IMR-90 (cell line): Measurements from ENCODE around the gene PPFIA2. TPM values are rescaled to one million over a fixed set of nuclear protein-coding genes. Genes with fewer than 3 reads are reported as not detected.

ENCODE experiments used
- ATAC-seq: fragments of 200-7000 bp; cut with Tn5 transposase; 2 replicates; pipeline ENCODE4 v1.9.1; 2020; ENCODE audit warnings: low read depth, mild to moderate bottlenecking, moderate library complexity
- BruUV-seq: library from RNA; stranded (reverse); fragments of 400-500 nt; replicated peaks from 2 replicates; lab custom pipeline; 2021; lab: Mats Ljungman, UMichigan
- CTCF ChIA-PET: fragments of 300-600 bp; formaldehyde crosslinking; extraction: SDS; loops from one replicate; lab custom pipeline; 2021; ENCODE audit warnings: antibody characterized with exemption; lab: Yijun Ruan, JAX
- POLR2A ChIA-PET: fragments of 300-600 bp; sonication (Branson Sonifier 250); formaldehyde crosslinking; loops from one replicate; lab custom pipeline; 2022; ENCODE audit warnings: antibody characterized with exemption; ENCODE audit not compliant: unreplicated experiment; lab: Charles Lee
- DNase-seq: peaks from one replicate; pipeline ENCODE4 v3.0.0; 2013
- H2AFZ ChIP-seq: replicated peaks from 2 replicates; pipeline ENCODE3; 2013; ENCODE audit warnings: low read length, mild to moderate bottlenecking; ENCODE audit not compliant: poor library complexity
- H2AK5ac ChIP-seq: 2 replicates; pipeline ENCODE4 v1.6.1; 2013; ENCODE audit warnings: low read depth, low read length, inconsistent platforms
- H2AK9ac ChIP-seq: replicated peaks from 2 replicates; pipeline ENCODE3; 2013; ENCODE audit warnings: mild to moderate bottlenecking, low read depth, low read length, moderate library complexity; ENCODE audit not compliant: poor library complexity
- H2BK120ac ChIP-seq: 2 replicates; pipeline ENCODE4 v1.6.1; 2013; ENCODE audit warnings: low read depth, low read length, inconsistent platforms
- H2BK15ac ChIP-seq: 3 replicates; pipeline ENCODE4 v1.6.1; 2013; ENCODE audit warnings: low read depth, low read length, inconsistent platforms
- H2BK20ac ChIP-seq: 2 replicates; pipeline ENCODE4 v1.6.1; 2013; ENCODE audit warnings: low read depth, mild to moderate bottlenecking, inconsistent platforms, low read length, moderate library complexity
- H2BK5ac ChIP-seq: 2 replicates; pipeline ENCODE4 v1.6.1; 2013; ENCODE audit warnings: mild to moderate bottlenecking, low read depth, low read length, inconsistent platforms; ENCODE audit not compliant: poor library complexity, severe bottlenecking
- H3K14ac ChIP-seq: replicated peaks from 2 replicates; pipeline ENCODE4 v1.6.1; 2013; ENCODE audit warnings: low read depth, low read length, inconsistent platforms
- H3K18ac ChIP-seq: 2 replicates; pipeline ENCODE4 v1.6.1; 2013; ENCODE audit warnings: low read depth, low read length, control low read depth
- H3K23ac ChIP-seq: 2 replicates; pipeline ENCODE4 v1.6.1; 2013; ENCODE audit warnings: low read depth, low read length, inconsistent platforms
- H3K27ac ChIP-seq: 2 replicates; pipeline ENCODE4 v1.5.1; 2013; ENCODE audit warnings: mild to moderate bottlenecking, control low read depth, low read length; ENCODE audit not compliant: insufficient read depth
- H3K27me3 ChIP-seq: 2 replicates; pipeline ENCODE4 v1.6.1; 2013; ENCODE audit warnings: low read length; ENCODE audit not compliant: control insufficient read depth, insufficient read depth
- H3K36me3 ChIP-seq: 2 replicates; pipeline ENCODE4 v1.6.1; 2013; ENCODE audit warnings: low read length, mixed read lengths; ENCODE audit not compliant: control insufficient read depth, insufficient read depth
- H3K4ac ChIP-seq: 2 replicates; pipeline ENCODE4 v1.6.1; 2013; ENCODE audit warnings: low read depth, low read length, inconsistent platforms
- H3K4me1 ChIP-seq: 2 replicates; pipeline ENCODE4 v1.6.1; 2013; ENCODE audit warnings: low read length, mixed read lengths; ENCODE audit not compliant: control insufficient read depth, insufficient read depth
- H3K4me2 ChIP-seq: 2 replicates; pipeline ENCODE4 v1.6.1; 2013; ENCODE audit warnings: low read depth, mild to moderate bottlenecking, control low read depth, low read length, moderate library complexity
- H3K4me3 ChIP-seq: 2 replicates; pipeline ENCODE4 v1.5.1; 2013; ENCODE audit warnings: low read depth, mild to moderate bottlenecking, control low read depth, low read length, moderate library complexity; ENCODE audit not compliant: insufficient read depth
- H3K56ac ChIP-seq: 2 replicates; pipeline ENCODE4 v1.6.1; 2013; ENCODE audit warnings: low read length, inconsistent platforms; ENCODE audit not compliant: insufficient read depth; ENCODE audit errors: extremely low read depth
- H3K79me1 ChIP-seq, 2 experiments: 2 replicates each; pipeline ENCODE4 v1.6.1; 2013; ENCODE audit warnings: low read length in 2 of 2, inconsistent platforms in 1 of 2, low read depth in 1 of 2
- H3K9ac ChIP-seq: 2 replicates; pipeline ENCODE4 v1.6.1; 2013; ENCODE audit warnings: low read depth, low read length, control low read depth
- H3K9me1 ChIP-seq: 2 replicates; pipeline ENCODE4 v1.6.1; 2013; ENCODE audit warnings: low read length, inconsistent platforms; ENCODE audit not compliant: insufficient read depth
- H3K9me3 ChIP-seq: 2 replicates; pipeline ENCODE4 v1.6.1; 2013; ENCODE audit warnings: low read length; ENCODE audit not compliant: control insufficient read depth, insufficient read depth
- H4K20me1 ChIP-seq: 2 replicates; pipeline ENCODE4 v1.6.1; 2013; ENCODE audit warnings: low read length, inconsistent platforms; ENCODE audit not compliant: insufficient read depth
- H4K5ac ChIP-seq: 2 replicates; pipeline ENCODE4 v1.6.1; 2013; ENCODE audit warnings: mild to moderate bottlenecking, low read depth, low read length, control low read depth
- H4K8ac ChIP-seq, 2 experiments: 2 replicates each; pipeline ENCODE4 v1.6.1; 2013; ENCODE audit warnings: low read depth in 2 of 2, low read length in 2 of 2, control low read depth in 1 of 2, inconsistent platforms in 1 of 2
- H4K91ac ChIP-seq: 2 replicates; pipeline ENCODE4 v1.6.1; 2013; ENCODE audit warnings: low read depth, low read length, inconsistent platforms; ENCODE audit not compliant: insufficient read depth
- BHLHE40 ChIP-seq: fragments of 150-350 bp; IDR thresholded peaks from 2 replicates; pipeline ENCODE4 v1.6.1; 2016; ENCODE audit warnings: mild to moderate bottlenecking, low read depth, low read length
- CEBPB ChIP-seq: IDR thresholded peaks from 2 replicates; pipeline ENCODE4 v1.6.1; 2012; ENCODE audit warnings: low read depth, low read length, improper control_type of control experiment
- CHD1 ChIP-seq: IDR thresholded peaks from 2 replicates; pipeline ENCODE4 v1.6.1; 2012; ENCODE audit warnings: low read depth, low read length, improper control_type of control experiment
- CTCF ChIP-seq: conservative IDR thresholded peaks from 2 replicates; pipeline ENCODE4 v1.5.1; 2012; ENCODE audit warnings: mild to moderate bottlenecking, low read depth, low read length, improper control_type of control experiment
- FOS ChIP-seq: fragments of 150-350 bp; IDR thresholded peaks from 2 replicates; pipeline ENCODE4 v1.6.1; 2016; ENCODE audit warnings: low read depth, low read length
- MAFK ChIP-seq: IDR thresholded peaks from 2 replicates; pipeline ENCODE4 v1.6.1; 2012; ENCODE audit warnings: low read depth, low read length, improper control_type of control experiment
- MAZ ChIP-seq: IDR thresholded peaks from 2 replicates; pipeline ENCODE4 v1.6.1; 2012; ENCODE audit warnings: low read depth, mild to moderate bottlenecking, low read length, improper control_type of control experiment, moderate library complexity, borderline replicate concordance
- NFE2L2 ChIP-seq: fragments of 150-350 bp; IDR thresholded peaks from 2 replicates; pipeline ENCODE4 v1.6.1; 2016; ENCODE audit warnings: low read depth, mild to moderate bottlenecking, low read length
- POLR2A ChIP-seq: IDR thresholded peaks from 2 replicates; pipeline ENCODE4 v1.6.1; 2012; ENCODE audit warnings: mild to moderate bottlenecking, low read depth, low read length
- RAD21 ChIP-seq: IDR thresholded peaks from 2 replicates; pipeline ENCODE4 v1.6.1; 2012; ENCODE audit warnings: low read length, improper control_type of control experiment
- RCOR1 ChIP-seq: IDR thresholded peaks from 2 replicates; pipeline ENCODE4 v1.6.1; 2012; ENCODE audit warnings: mild to moderate bottlenecking, low read length, improper control_type of control experiment; ENCODE audit not compliant: insufficient replicate concordance
- RFX5 ChIP-seq: IDR thresholded peaks from 2 replicates; pipeline ENCODE4 v1.8.0; 2012; ENCODE audit warnings: low read depth, mild to moderate bottlenecking, low read length, moderate library complexity
- USF2 ChIP-seq: fragments of 150-350 bp; IDR thresholded peaks from 2 replicates; pipeline ENCODE4 v1.6.1; 2017; ENCODE audit warnings: mild to moderate bottlenecking, antibody characterized with exemption, low read length, low read depth
- WGBS, 2 experiments: methylation state at CpG; one replicate each; pipeline versions ENCODE4 v1.1.5 to v1.1.7; 2013; ENCODE audit warnings: missing lambda C conversion rate in 2 of 2; ENCODE audit not compliant: insufficient read length in 1 of 2; ENCODE audit errors: extremely low coverage in 2 of 2; 5-methylcytosine and 5-hydroxymethylcytosine counted together
- dilution Hi-C: fragments of 300-500 bp; cut with HindIII; formaldehyde crosslinking; loops from one replicate; pipeline ENCODE4 v1.14.3; 2018; ENCODE audit warnings: low sequenced_read_pairs; ENCODE audit not compliant: unreplicated experiment
- in situ Hi-C: fragments of 300-500 bp; cut with MboI; formaldehyde crosslinking; loops from 3 replicates; pipeline ENCODE4 v1.14.3; 2019; ENCODE audit warnings: low sequenced_read_pairs, inconsistent platforms, mixed read lengths
- intact Hi-C: fragments of 100-400 bp; cut with micrococcal nuclease; formaldehyde crosslinking; loops from 2 replicates; pipeline ENCODE4 v1.10.0; 2022
- polyA plus RNA-seq, 3 experiments: library from polyadenylated mRNA; depleted of rRNA; stranded (reverse); fragments of >200 nt; gene quantifications; 2 replicates each; pipeline ENCODE4 v1.2.3, GENCODE V29; 2012; ENCODE audit warnings: low replicate concordance in 1 of 3
- total RNA-seq: library from RNA; depleted of rRNA; stranded (reverse); fragments of >200 nt; gene quantifications from 2 replicates; pipeline ENCODE4 v1.2.3, GENCODE V29; 2012

PPFIA2 gene
- total and polyA plus RNA-seq, 2 of the 4 experiments (the other 2 are of a cell fraction), result 0.29 to 1.3 TPM

- Histone ChIP-seq H3K14ac (no peak overlapping the region), H2BK120ac (no peak overlapping the region), H4K8ac (no peak overlapping the region), H3K27ac (no peak overlapping the region), H3K23ac (no peak overlapping the region), H2AK5ac (no peak overlapping the region), H3K9me1 (no peaks in the 10 kb centered on the region), H3K27me3 (no peaks in the 10 kb centered on the region), H2BK5ac (no peak overlapping the region), H2AK9ac (no peak overlapping the region), H2BK15ac (no peak overlapping the region), H4K91ac (no peak overlapping the region), H2AFZ (no peak overlapping the region), H3K4me3 (no peak overlapping the region), H3K4me1 (no peaks in the 10 kb centered on the region), H3K9ac (no peak overlapping the region), H2BK20ac (no peak overlapping the region), H3K79me1 (no peaks in the 10 kb centered on the region), H3K4ac (no peak overlapping the region), H3K4me2 (no peak overlapping the region), H4K20me1 (no peaks in the 10 kb centered on the region), H3K36me3 (no peaks in the 10 kb centered on the region), H3K9me3 (peaks cover 1% of the 10 kb centered on the region; the same call in 1 of the 2 replicates), H4K5ac (no peak overlapping the region), H3K18ac (no peak overlapping the region), H3K56ac (no peak overlapping the region)
- in situ Hi-C loops (no loop called here), dilution Hi-C loops (no loop called here), intact Hi-C loops (no loop called here)
- CTCF ChIA-PET, result no interaction called here
- no TSS peak for BruUV-seq
- POLR2A ChIA-PET, result no interaction called here
- ATAC-seq (no peak), DNase-seq (no peak)
- no peak for TF ChIP-seq RAD21
- no peak for TF ChIP-seq RCOR1
- no peak for TF ChIP-seq FOS
- no peak for TF ChIP-seq POLR2A
- no peak for TF ChIP-seq NFE2L2
- no peak for TF ChIP-seq RFX5
- no peak for TF ChIP-seq BHLHE40
- TF ChIP-seq USF2, result no peak
- no peak for TF ChIP-seq CEBPB
- no peak for TF ChIP-seq CHD1
- no peak for TF ChIP-seq CTCF
- TF ChIP-seq MAZ, result no peak
- no peak for TF ChIP-seq MAFK
- no CpG with 5 or more reads among the region's 1 CpG for WGBS, 2 experiments
These were observed 53.6 kb downstream of the PPFIA2 start for GRCh38 chr12:81705586-81705985.
